HepG2 (cell line): Measurements from ENCODE around the gene UBE2O. TPM values are rescaled to one million over a fixed set of nuclear protein-coding genes. Genes with fewer than 3 reads are reported as not detected.
A peak's percentile ranks its signal among the peaks of the same experiment; 100 is the strongest.

Experiments used
- CENPT ChIP-seq: sonication (generic); formaldehyde crosslinking; IDR thresholded peaks from 2 replicates; pipeline ENCODE4 v1.8.0; 2022; ENCODE audit warnings: low read depth, mild to moderate bottlenecking, moderate library complexity, missing genetic modification reagents
- DNMT3B ChIP-seq: conservative IDR thresholded peaks from 2 replicates; pipeline ENCODE4 v1.6.1; 2016; ENCODE audit warnings: missing biosample characterization, control low read depth
- HMGA1 ChIP-seq: sonication (generic); formaldehyde crosslinking; conservative IDR thresholded peaks from 2 replicates; pipeline ENCODE4 v1.4.0; 2020; ENCODE audit warnings: missing genetic modification reagents
- HNF4G ChIP-seq, 2 experiments: sonication (generic) in 1 of 2; formaldehyde crosslinking in 1 of 2; IDR thresholded peaks; 2 replicates each; pipeline versions ENCODE4 v1.4.0 to v1.6.1; 2011 to 2020; ENCODE audit warnings: borderline replicate concordance in 2 of 2, low read depth in 2 of 2, mild to moderate bottlenecking in 2 of 2, low read length in 1 of 2, missing genetic modification reagents in 1 of 2, moderate library complexity in 1 of 2
- KDM5B ChIP-seq: sonication (generic); formaldehyde crosslinking; IDR thresholded peaks from 2 replicates; pipeline ENCODE4 v1.4.0; 2020; ENCODE audit warnings: missing genetic modification reagents, mild to moderate bottlenecking, borderline replicate concordance
- NBN ChIP-seq: fragments of 450-650 bp; conservative IDR thresholded peaks from 2 replicates; pipeline ENCODE4 v1.6.1; 2017
- NRL ChIP-seq: sonication (generic); formaldehyde crosslinking; IDR thresholded peaks from 2 replicates; pipeline ENCODE4 v1.5.0; 2020; ENCODE audit warnings: missing genetic modification reagents, mild to moderate bottlenecking, moderate library complexity, borderline replicate concordance
- PAF1 ChIP-seq: IDR thresholded peaks from 2 replicates; pipeline ENCODE4 v1.6.1; 2016; ENCODE audit warnings: missing genetic modification reagents, missing compliant biosample characterization
- PHF21A ChIP-seq: sonication (generic); formaldehyde crosslinking; IDR thresholded peaks from 2 replicates; pipeline ENCODE4 v1.5.0; 2020; ENCODE audit warnings: mild to moderate bottlenecking, missing genetic modification reagents
- PLRG1 ChIP-seq: fragments of 450-650 bp; conservative IDR thresholded peaks from 2 replicates; pipeline ENCODE4 v1.6.1; 2016
- POGZ ChIP-seq: sonication (generic); formaldehyde crosslinking; IDR thresholded peaks from 2 replicates; pipeline ENCODE4 v1.4.0; 2020; ENCODE audit warnings: mild to moderate bottlenecking, missing genetic modification reagents
- SMC3 ChIP-seq: IDR thresholded peaks from 2 replicates; pipeline ENCODE4 v1.6.1; 2011; ENCODE audit warnings: low read length, improper control_type of control experiment
- TOE1 ChIP-seq: sonication (generic); formaldehyde crosslinking; IDR thresholded peaks from 2 replicates; pipeline ENCODE4 v1.4.0; 2020; ENCODE audit warnings: mild to moderate bottlenecking, missing genetic modification reagents
- ZNF205 ChIP-seq: IDR thresholded peaks from 2 replicates; pipeline ENCODE4 v1.6.1; 2018; ENCODE audit warnings: missing biosample characterization, missing genetic modification reagents
- ZNF460 ChIP-seq: sonication (generic); formaldehyde crosslinking; IDR thresholded peaks from 2 replicates; pipeline ENCODE4 v1.5.1; 2020; ENCODE audit warnings: missing genetic modification reagents, mild to moderate bottlenecking, borderline replicate concordance
- ZNF484 ChIP-seq: sonication (generic); formaldehyde crosslinking; IDR thresholded peaks from 2 replicates; pipeline ENCODE4 v1.5.1; 2020; ENCODE audit warnings: mild to moderate bottlenecking, low read depth, missing genetic modification reagents, borderline replicate concordance
- ZNF598 ChIP-seq: sonication (generic); formaldehyde crosslinking; IDR thresholded peaks from 2 replicates; pipeline ENCODE4 v1.5.1; 2020; ENCODE audit warnings: mild to moderate bottlenecking, missing genetic modification reagents, borderline replicate concordance
- ZNF788 ChIP-seq: sonication (generic); formaldehyde crosslinking; IDR thresholded peaks from 2 replicates; pipeline ENCODE4 v1.5.0; 2020; ENCODE audit warnings: mild to moderate bottlenecking, missing genetic modification reagents, borderline replicate concordance
- polyA plus RNA-seq, 8 experiments: library from polyadenylated mRNA; depleted of rRNA in 3 of 8; stranded (reverse) in 7 of 8; unstranded in 1 of 8; fragments of >200 nt; fragmentation: Illumina TruSeq in 4 of 8; extraction: Trizol in 4 of 8; gene quantifications; 2 replicates each; pipeline versions ENCODE4 v1.2.1 to v1.2.3, GENCODE V29; 2011 to 2016; ENCODE audit warnings: low read depth in 4 of 8, missing spikeins in 1 of 8, mixed read lengths in 1 of 8; ENCODE audit not compliant: insufficient read depth in 1 of 8
- total RNA-seq, 5 experiments: library from RNA; depleted of rRNA; stranded (reverse); fragments of >200 nt; fragmentation: Illumina TruSeq; extraction: Trizol; gene quantifications; 2 replicates each; pipeline ENCODE4 v1.2.3, GENCODE V29; 2016; ENCODE audit warnings: low read depth in 1 of 5
- TF ChIP-seq, protein P1 (sequence below): sonication (generic); formaldehyde crosslinking; IDR thresholded peaks from 2 replicates; pipeline ENCODE4 v1.8.0; 2023; ENCODE audit warnings: mild to moderate bottlenecking, missing genetic modification reagents
- TF ChIP-seq, protein P2 (sequence below): sonication (generic); IDR thresholded peaks from 2 replicates; pipeline ENCODE4 v1.6.1; 2016; ENCODE audit warnings: low read depth, borderline replicate concordance
- TF ChIP-seq, protein P3 (sequence below): sonication (generic); formaldehyde crosslinking; IDR thresholded peaks from 2 replicates; pipeline ENCODE4 v1.4.0; 2020; ENCODE audit warnings: mild to moderate bottlenecking, missing genetic modification reagents, borderline replicate concordance
- TF ChIP-seq, protein P4 (sequence below): sonication (generic); formaldehyde crosslinking; IDR thresholded peaks from 2 replicates; pipeline ENCODE4 v1.4.0; 2020; ENCODE audit warnings: missing genetic modification reagents
- TF ChIP-seq, protein P5 (sequence below): sonication (generic); formaldehyde crosslinking; IDR thresholded peaks from 2 replicates; pipeline ENCODE4 v1.8.0; 2022; ENCODE audit warnings: missing genetic modification reagents, mild to moderate bottlenecking, moderate library complexity, borderline replicate concordance

Gene UBE2O
- total and polyA plus RNA-seq, 2 of the 13 experiments (the other 11 are each of a cell fraction or from before 2014, with no cell fraction given) = 21.5 to 23.5 TPM

DNA sequence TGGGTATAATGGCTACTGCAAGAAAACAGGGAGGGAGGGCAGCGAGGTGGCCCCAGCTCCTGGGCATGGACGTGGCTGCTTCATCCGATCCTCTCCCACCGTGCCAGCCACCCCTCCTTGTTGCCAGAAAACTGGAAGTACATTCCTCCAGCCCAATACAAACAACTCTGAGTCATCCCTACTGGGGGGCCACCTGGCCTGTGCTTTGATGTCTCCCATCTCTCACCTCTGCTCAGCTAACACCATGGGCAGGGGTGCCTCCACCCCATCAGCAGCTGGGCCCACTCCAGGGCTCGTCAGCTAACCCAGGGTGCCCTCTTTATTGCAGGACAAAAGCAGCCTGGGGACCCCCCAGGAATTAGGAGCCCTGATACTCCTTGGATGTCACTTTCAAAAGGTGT is 46.3 kb upstream of the UBE2O start (continued):
- TF ChIP-seq, protein P1, sequence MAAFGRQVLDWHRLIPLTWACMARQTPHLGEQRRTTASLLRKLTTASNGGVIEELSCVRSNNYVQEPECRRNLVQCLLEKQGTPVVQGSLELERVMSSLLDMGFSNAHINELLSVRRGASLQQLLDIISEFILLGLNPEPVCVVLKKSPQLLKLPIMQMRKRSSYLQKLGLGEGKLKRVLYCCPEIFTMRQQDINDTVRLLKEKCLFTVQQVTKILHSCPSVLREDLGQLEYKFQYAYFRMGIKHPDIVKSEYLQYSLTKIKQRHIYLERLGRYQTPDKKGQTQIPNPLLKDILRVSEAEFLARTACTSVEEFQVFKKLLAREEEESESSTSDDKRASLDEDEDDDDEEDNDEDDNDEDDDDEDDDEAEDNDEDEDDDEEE (CRISPR knock-in tag) = no peak
- TF ChIP-seq ZNF788 (CRISPR knock-in tag) = peak; percentile 85; the same call in 1 of the 2 replicates
- TF ChIP-seq HMGA1 (CRISPR knock-in tag) = no peak
- TF ChIP-seq ZNF460 (CRISPR knock-in tag) = peak; percentile 45; the same call in 1 of the 2 replicates
- TF ChIP-seq NRL (CRISPR knock-in tag) = peak; percentile 36; the same call in 1 of the 2 replicates
- TF ChIP-seq, protein P2, sequence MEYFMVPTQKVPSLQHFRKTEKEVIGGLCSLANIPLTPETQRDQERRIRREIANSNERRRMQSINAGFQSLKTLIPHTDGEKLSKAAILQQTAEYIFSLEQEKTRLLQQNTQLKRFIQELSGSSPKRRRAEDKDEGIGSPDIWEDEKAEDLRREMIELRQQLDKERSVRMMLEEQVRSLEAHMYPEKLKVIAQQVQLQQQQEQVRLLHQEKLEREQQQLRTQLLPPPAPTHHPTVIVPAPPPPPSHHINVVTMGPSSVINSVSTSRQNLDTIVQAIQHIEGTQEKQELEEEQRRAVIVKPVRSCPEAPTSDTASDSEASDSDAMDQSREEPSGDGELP = peak; percentile 96
- no peak for TF ChIP-seq SMC3
- peak; percentile 79 for TF ChIP-seq PHF21A (CRISPR knock-in tag)
- no peak for TF ChIP-seq ZNF598 (CRISPR knock-in tag)
- peak; percentile 68 for TF ChIP-seq KDM5B (CRISPR knock-in tag)
- TF ChIP-seq, protein P3, sequence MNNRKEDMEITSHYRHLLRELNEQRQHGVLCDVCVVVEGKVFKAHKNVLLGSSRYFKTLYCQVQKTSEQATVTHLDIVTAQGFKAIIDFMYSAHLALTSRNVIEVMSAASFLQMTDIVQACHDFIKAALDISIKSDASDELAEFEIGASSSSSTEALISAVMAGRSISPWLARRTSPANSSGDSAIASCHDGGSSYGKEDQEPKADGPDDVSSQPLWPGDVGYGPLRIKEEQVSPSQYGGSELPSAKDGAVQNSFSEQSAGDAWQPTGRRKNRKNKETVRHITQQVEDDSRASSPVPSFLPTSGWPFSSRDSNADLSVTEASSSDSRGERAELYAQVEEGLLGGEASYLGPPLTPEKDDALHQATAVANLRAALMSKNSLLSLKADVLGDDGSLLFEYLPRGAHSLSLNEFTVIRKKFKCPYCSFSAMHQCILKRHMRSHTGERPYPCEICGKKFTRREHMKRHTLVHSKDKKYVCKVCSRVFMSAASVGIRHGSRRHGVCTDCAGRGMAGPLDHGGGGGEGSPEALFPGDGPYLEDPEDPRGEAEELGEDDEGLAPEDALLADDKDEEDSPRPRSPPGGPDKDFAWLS (CRISPR knock-in tag) = no peak; the same call in 1 of the 2 replicates
- TF ChIP-seq, protein P4, sequence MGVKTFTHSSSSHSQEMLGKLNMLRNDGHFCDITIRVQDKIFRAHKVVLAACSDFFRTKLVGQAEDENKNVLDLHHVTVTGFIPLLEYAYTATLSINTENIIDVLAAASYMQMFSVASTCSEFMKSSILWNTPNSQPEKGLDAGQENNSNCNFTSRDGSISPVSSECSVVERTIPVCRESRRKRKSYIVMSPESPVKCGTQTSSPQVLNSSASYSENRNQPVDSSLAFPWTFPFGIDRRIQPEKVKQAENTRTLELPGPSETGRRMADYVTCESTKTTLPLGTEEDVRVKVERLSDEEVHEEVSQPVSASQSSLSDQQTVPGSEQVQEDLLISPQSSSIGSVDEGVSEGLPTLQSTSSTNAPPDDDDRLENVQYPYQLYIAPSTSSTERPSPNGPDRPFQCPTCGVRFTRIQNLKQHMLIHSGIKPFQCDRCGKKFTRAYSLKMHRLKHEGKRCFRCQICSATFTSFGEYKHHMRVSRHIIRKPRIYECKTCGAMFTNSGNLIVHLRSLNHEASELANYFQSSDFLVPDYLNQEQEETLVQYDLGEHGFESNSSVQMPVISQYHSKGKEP = no peak; the same call in 1 of the 2 replicates
- TF ChIP-seq POGZ (CRISPR knock-in tag) = peak; percentile 55; the same call in 1 of the 2 replicates
- 0 out of 2 replicates have a peak, but pooled peaks have one; percentile 55 for TF ChIP-seq PAF1 (CRISPR knock-in tag)
- TF ChIP-seq HNF4G (IDR thresholded peaks at IDR 0.05; ENCODE audit: borderline replicate concordance, low read depth, low read length) = peak; percentile 59; the same call in 1 of the 2 replicates
- 0 out of 2 replicates have a peak, but pooled peaks have one; percentile 35 for TF ChIP-seq HNF4G (CRISPR knock-in tag; IDR thresholded peaks at IDR 0.05; ENCODE audit: borderline replicate concordance, low read depth)
- no peak for TF ChIP-seq PLRG1
- no peak for TF ChIP-seq CENPT (CRISPR knock-in tag)
- TF ChIP-seq, protein P5, sequence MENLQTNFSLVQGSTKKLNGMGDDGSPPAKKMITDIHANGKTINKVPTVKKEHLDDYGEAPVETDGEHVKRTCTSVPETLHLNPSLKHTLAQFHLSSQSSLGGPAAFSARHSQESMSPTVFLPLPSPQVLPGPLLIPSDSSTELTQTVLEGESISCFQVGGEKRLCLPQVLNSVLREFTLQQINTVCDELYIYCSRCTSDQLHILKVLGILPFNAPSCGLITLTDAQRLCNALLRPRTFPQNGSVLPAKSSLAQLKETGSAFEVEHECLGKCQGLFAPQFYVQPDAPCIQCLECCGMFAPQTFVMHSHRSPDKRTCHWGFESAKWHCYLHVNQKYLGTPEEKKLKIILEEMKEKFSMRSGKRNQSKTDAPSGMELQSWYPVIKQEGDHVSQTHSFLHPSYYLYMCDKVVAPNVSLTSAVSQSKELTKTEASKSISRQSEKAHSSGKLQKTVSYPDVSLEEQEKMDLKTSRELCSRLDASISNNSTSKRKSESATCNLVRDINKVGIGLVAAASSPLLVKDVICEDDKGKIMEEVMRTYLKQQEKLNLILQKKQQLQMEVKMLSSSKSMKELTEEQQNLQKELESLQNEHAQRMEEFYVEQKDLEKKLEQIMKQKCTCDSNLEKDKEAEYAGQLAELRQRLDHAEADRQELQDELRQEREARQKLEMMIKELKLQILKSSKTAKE = peak; percentile 78; the same call in 1 of the 2 replicates
- no peak for TF ChIP-seq TOE1 (CRISPR knock-in tag)
- peak; percentile 91; the same call in 1 of the 2 replicates for TF ChIP-seq DNMT3B (CRISPR knock-in tag)
- TF ChIP-seq NBN = no peak
- TF ChIP-seq ZNF205 = no peak; the same call in 1 of the 2 replicates
- TF ChIP-seq ZNF484 = no peak
